HT-29 (cell line): ENCODE results near the gene USP44. TPM values are rescaled to one million over a fixed set of nuclear protein-coding genes. Genes with fewer than 3 reads are reported as not detected.
"Not testable (repeated sequence)": the region's sequence is repeated elsewhere in the genome, so short reads cannot be mapped to it uniquely, and the experiment has no call there.

ENCODE experiments used
- DNase-seq: peaks from one replicate; pipeline ENCODE4 v3.0.0-alpha.2; 2015; ENCODE audit warnings: low spot score
- total RNA-seq: library from RNA; depleted of rRNA; stranded (reverse); fragments of >200 nt; shearing (Covaris generic); gene quantifications from 2 replicates; pipeline ENCODE4 v1.2.3, GENCODE V29; 2014

USP44 gene
- total RNA-seq, 1 experiment from 2014 or later, result not detected

DNA sequence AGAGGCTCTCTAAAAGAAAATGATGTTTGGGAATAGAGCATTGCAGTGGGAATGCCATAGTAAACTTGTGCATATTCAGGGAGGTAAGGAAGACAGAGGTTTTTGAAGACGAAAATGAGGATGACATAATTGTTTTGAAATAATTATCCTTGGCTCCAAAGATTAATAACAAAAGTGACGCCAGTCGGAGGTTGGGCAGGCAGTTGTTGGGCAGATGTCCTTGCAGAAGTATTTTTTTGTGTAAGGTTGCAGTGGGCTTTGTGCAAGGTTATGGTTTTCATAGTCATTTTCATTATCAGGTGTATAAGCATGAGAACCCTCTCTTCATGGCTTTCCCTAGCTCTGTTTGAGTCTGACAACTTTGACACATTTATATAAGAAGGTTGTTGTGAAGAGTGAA lies 42.0 kb downstream of the USP44 start:
- no peak for DNase-seq

DNA sequence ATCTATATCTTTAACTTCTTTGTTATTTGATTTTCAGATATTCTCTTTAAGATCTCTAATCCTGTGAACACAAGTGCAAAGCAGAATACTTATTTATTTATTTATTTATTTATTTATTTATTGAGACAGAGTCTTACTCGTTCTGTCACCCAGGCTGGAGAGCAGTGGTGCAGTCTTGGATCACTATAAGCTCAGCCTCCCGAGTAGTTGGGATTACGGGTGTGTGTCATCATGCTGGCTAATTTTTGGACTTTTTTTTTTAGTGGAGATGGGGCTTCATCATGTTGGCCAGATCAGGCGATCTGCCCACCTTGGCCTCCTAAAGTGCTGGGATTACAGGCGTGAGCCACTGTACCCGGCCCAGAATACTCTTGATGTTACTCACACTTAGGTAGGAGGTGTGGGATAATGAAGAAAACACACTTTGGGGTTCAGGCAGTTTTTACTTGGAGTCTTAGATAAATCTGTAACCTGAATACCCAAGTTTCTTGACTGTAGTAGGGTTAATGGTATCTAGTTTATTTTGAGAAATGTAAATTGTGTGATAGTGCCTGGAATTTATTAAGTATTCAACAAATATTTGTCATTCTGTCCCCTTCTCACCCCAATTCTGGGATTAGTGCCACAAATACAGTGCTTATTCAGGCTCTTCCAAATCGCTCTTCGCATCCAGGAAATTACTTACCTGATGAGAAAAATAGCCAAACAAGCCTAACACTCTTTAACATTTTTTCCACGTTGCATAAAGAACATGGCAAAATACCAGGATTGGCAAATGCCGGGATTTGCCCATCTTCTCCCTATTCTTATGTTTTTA lies 44.4 kb downstream of the USP44 start:
- DNase-seq, result no peak

- DNase-seq, result no peak
Measured at GRCh38 chr12:95505039-95505438, 46.2 kb downstream of the USP44 start.

GRCh38 chr12:95504140-95504539 lies 47.1 kb downstream of the USP44 start:
- no peak for DNase-seq

DNA sequence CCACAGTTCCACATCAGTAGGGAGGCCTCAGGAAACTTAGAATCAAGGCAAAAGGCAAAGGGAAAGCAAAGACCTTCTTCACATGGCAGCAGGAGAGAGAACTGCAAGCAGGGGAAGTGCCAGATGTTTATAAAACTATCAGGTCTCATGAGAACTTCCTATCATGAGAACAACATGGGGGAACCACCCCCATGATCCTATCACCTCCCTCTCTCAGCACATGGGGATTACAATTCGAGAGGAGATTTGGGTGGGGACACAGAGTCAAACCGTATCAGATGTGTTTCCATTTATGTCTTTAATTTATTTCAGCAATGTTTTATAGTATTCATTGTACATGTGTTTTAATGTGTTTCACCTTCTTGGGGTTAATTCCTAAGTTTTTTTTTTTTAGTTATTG lies 51.5 kb downstream of the USP44 start:
- no peak for DNase-seq

GRCh38 chr12:95498968-95499367 lies 52.3 kb downstream of the USP44 start:
- DNase-seq, result no peak

DNA sequence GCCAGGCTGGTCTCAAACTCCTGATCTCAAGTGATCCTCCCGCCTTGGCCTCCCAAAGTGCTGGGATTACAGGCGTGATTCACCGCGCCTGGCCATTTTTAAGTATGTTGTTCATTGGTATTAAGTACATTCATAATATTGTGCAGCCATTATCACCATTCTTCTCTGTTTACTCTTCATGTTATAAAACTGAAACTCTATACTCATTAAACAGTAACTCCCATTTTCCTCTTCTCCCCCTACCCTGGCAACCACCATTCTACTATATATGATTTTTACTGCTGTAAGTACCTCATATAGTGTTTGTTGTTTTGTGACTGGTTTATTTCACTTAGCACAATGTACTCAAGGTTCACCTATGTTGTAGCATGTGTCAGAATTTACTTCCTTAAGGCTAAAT lies 54.2 kb downstream of the USP44 start:
- no peak for DNase-seq

GRCh38 chr12:95495433-95495832 lies 55.8 kb downstream of the USP44 start:
- no peak for DNase-seq

GRCh38 chr12:95494888-95495287 lies 56.4 kb downstream of the USP44 start:
- DNase-seq, result no peak

DNA sequence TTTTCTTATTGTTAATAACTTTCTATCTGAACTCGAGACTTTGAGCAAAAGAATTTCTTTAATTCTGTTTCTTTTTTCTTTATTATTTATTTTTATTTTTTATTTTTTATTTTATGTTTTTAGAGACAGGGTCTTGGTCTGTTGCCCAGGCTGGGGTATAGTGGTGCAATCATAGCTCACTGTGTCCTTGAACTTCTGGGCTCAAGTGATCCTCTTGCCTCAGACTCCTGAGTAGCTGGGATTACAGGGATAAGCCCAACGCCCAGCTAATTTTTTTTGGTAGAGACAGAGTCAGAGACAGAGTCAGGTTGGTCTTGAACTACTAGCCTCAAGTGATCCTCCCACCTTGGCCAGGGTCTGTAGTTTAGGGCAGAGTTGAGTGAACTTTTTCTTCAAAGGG lies 58.8 kb downstream of the USP44 start:
- no peak for DNase-seq

- no peak for DNase-seq
Measured at GRCh38 chr12:95487024-95487423, 64.3 kb downstream of the USP44 start.

- DNase-seq, result no peak
Measured at GRCh38 chr12:95484524-95484923, 66.8 kb downstream of the USP44 start.

- not testable (repeated sequence) for DNase-seq
Measured at GRCh38 chr12:95482564-95482963, 68.7 kb downstream of the USP44 start.

- no peak for DNase-seq
Measured at GRCh38 chr12:95481888-95482287, 69.4 kb downstream of the USP44 start.

- DNase-seq, result no peak
Measured at GRCh38 chr12:95481072-95481471, 70.2 kb downstream of the USP44 start.

- DNase-seq, result no peak
Measured at GRCh38 chr12:95480230-95480629, 71.0 kb downstream of the USP44 start.

GRCh38 chr12:95474660-95474958 lies 76.7 kb downstream of the USP44 start:
- peak; percentile 27 for DNase-seq

DNA sequence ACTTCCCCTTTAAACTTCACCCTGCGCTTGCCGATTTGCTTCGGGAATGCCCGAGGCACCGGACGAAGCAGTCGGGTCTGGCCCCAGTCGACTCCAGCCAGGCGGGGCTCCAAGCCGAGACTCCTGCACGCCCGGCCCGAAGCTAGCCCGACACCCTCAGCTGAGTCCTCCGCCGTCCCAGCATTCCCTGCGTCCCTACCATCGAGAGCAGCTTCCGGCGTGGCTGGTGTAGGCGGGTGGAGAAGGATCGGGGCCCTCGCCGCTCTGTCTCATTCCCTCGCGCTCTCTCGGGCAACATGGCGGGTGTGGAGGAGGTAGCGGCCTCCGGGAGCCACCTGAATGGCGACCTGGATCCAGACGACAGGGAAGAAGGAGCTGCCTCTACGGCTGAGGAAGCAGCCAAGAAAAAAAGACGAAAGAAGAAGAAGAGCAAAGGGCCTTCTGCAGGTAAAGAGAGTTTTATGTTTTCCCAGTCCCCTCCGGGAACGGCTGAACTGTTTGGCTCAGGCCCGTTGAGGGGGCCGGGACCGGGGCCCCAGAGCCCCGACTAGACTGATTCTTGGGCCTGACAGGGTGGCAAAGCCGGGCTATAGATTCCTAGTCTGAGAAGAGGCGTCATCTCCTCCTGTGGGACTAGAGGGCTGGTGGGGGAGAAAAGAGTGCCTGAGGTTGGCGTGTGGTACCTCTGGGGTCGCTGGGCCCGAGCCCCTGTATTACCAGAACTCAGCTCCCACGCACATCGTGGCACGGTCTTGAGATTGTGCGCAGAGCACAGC lies 77.2 kb downstream of the USP44 start, which contains the start of gene METAP2:
Gene METAP2 (plus strand): TSS at position 269 of the 776 bp plus-strand sequence. CDS start 28 bp downstream, at position 297.
- peak; percentile 97 for DNase-seq

DNA sequence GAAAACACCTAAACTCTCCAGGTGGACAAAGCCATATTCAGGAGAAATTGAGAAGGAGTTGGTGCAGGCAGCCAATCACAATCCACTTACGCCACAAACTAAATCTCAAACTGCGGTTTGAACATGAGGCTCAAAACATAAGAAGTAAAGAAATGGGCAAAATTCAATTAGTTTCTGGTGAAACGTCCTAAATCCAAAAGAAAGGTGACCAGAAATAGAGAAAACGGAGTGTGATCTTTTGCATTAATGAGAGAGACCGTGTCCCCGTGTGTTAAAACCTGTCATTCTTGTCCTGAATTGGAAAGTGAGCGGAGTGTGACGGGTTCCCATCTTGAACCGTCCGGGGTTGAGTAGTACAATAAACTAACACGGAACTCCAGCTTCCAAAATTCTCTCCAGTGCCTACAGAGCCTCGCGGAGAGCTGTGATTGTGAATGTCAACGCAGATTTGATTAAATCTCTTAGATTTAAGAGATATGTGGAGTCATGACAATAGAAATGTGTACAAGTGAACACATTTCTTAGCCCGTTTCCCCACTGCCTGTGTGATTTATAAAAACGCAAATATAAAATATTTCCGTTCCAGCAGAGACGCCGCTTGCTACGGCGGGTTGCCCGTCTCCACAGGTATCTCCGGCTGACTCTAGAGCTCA lies 77.9 kb downstream of the USP44 start:
- DNase-seq, result peak; percentile 66

DNA sequence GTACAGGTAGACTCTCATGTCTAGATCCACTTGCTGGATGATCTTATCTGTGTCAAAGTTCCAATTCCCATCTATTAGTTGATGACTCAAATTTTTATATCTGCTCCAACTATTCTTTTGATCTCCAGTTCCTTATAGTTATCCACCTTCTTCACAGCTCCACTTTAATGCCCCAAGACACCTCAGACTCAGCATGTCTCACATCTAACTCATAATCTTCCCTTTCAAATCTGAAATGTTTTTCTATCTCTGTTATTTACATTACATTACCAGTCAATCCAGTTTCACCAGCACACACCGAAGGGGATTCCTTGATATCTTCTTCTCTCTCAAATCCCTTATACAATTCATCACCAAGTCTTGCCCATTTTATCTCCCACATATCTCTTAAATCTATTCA lies 81.0 kb downstream of the USP44 start:
- no peak for DNase-seq
